Measurements from ENCODE around the gene SORBS2. TPM values are rescaled to one million over a fixed set of nuclear protein-coding genes. Genes with fewer than 3 reads are reported as not detected.
A peak's percentile ranks its signal among the peaks of the same experiment; 100 is the strongest.

SORBS2 gene
- total RNA-seq, 4 donors from 2014 or later, result 33.4 to 286 (median 47.6) TPM

- WGBS, 2 donors, result 66 to 76% methylated on average over 4 of the region's 4 CpGs
- H3K4me3 ChIP-seq, result peak overlapping the region in 1 of 4 donors; percentile 53
- H3K4me1 ChIP-seq, result peaks cover 0 to 13% (median 0%) of the 10 kb centered on the region in 3 donors
- no peaks in the 10 kb centered on the region for H3K36me3 ChIP-seq
- H3K27me3 ChIP-seq, result no peaks in the 10 kb centered on the region
- DNase-seq, result no peak
- intact Hi-C loops (cut with DNase I), result no loop called here
- H3K27ac ChIP-seq, result peak overlapping the region in 3 of 4 donors; percentile 22 to 77 (median 68)
- TF ChIP-seq CTCF (IDR thresholded peaks at IDR 0.05) (no peak), POLR2A (IDR thresholded peaks at IDR 0.05) (no peak)
- H3K9me3 ChIP-seq, result no peaks in the 10 kb centered on the region
These were observed 36.0 kb downstream of the SORBS2 start for GRCh38 chr4:185775792-185776555.

GRCh38 chr4:185774845-185775680 is 36.9 kb downstream of the SORBS2 start:
- intact Hi-C loops (cut with DNase I), result no loop called here

GRCh38 chr4:185774131-185774653 is 37.8 kb downstream of the SORBS2 start:
- intact Hi-C loops (cut with DNase I), result no loop called here
- Histone ChIP-seq H3K27me3 (no peaks in the 10 kb centered on the region), H3K9me3 (no peaks in the 10 kb centered on the region), H3K4me1 (peaks cover 0 to 13% (median 0%) of the 10 kb centered on the region in 3 donors), H3K27ac (peak overlapping the region; percentile 22 to 78 (median 72)), H3K4me3 (peak overlapping the region in 3 of 4 donors; percentile 24 to 53 (median 24)), H3K36me3 (no peaks in the 10 kb centered on the region)
- TF ChIP-seq CTCF (IDR thresholded peaks at IDR 0.05) (no peak), POLR2A (IDR thresholded peaks at IDR 0.05) (no peak)
- no peak for DNase-seq
- 61 to 83% methylated on average over 8 of the region's 8 CpGs for WGBS, 2 donors

More at GRCh38 chr4:185774845-185775680, 36.9 kb downstream of the SORBS2 start:
- DNase-seq, result no peak
- Histone ChIP-seq H3K9me3 (no peaks in the 10 kb centered on the region), H3K4me3 (peak overlapping the region in 3 of 4 donors; percentile 24 to 53 (median 24)), H3K27me3 (no peaks in the 10 kb centered on the region), H3K36me3 (no peaks in the 10 kb centered on the region), H3K27ac (peak overlapping the region; percentile 22 to 77 (median 45)), H3K4me1 (peaks cover 0 to 13% (median 0%) of the 10 kb centered on the region in 3 donors)
- WGBS, 2 donors, result 14 to 19% methylated on average over 5 of the region's 5 CpGs
- TF ChIP-seq POLR2A (IDR thresholded peaks at IDR 0.05) (no peak), CTCF (IDR thresholded peaks at IDR 0.05) (no peak)

- no peak for DNase-seq
- 54 to 63% methylated on average over 10 to 11 of the region's 11 CpGs for WGBS, 2 donors
- H3K9me3 ChIP-seq, result no peaks in the 10 kb centered on the region
- H3K4me1 ChIP-seq, result peaks cover 0 to 13% (median 0%) of the 10 kb centered on the region in 3 donors
- H3K27ac ChIP-seq, result peak overlapping the region; percentile 22 to 77 (median 64)
- intact Hi-C loops (cut with DNase I), result no loop called here
- no peaks in the 10 kb centered on the region for H3K27me3 ChIP-seq
- peak overlapping the region in 3 of 4 donors; percentile 24 to 53 (median 24) for H3K4me3 ChIP-seq
- no peaks in the 10 kb centered on the region for H3K36me3 ChIP-seq
- no peak for TF ChIP-seq CTCF (IDR thresholded peaks at IDR 0.05)
These were observed 38.6 kb downstream of the SORBS2 start for GRCh38 chr4:185773419-185773818.
